Measurements from ENCODE around the gene PWWP2B. TPM values are rescaled to one million over a fixed set of nuclear protein-coding genes. Genes with fewer than 3 reads are reported as not detected.

Gene PWWP2B
- total and polyA plus RNA-seq, 2 experiments from 2014 or later = 2.3 to 12.8 TPM

DNA sequence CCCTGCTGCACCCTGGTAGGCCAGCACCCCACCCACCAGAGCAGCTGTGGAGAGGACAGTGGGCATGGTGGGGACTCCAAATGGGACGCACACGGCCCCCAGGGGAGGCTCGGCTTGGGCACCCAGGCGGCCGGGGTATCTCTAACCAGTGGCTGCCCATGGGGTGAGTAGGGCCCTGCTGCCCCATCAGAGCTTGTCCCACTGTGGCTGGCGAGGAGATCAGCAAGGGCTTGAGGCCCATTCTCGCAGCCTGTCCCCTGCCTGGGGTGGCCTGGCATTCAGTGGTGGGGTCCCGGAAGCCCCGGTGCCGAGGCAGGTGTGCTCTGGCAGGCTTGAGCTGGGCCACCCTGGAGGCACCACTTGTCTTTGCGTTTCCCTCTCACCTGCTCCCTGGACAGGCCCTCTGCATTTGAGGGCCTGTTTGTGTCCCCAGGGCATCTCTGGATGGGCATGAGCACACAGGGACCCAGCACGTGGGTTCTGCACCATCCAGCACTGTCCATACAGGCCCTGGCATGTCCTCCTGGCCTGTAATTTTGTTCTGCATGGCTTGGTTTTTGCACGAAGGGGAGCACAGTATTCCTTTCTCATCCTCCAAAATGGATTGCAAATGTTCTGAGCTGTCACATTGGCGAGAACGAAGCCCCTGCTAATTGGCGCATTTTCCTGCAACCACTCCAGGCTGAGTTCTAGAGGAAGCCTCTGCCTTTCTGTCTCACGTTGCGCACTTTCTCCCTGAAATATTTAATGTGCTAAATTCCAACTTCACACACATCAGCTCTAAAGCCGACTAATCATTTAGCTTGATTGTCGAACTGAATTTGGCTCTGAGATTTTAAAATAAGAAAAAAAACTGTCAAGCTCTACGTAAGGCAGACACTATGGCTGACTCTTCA is 27.2 kb downstream of the PWWP2B start (continued):
- TF ChIP-seq, protein P1, sequence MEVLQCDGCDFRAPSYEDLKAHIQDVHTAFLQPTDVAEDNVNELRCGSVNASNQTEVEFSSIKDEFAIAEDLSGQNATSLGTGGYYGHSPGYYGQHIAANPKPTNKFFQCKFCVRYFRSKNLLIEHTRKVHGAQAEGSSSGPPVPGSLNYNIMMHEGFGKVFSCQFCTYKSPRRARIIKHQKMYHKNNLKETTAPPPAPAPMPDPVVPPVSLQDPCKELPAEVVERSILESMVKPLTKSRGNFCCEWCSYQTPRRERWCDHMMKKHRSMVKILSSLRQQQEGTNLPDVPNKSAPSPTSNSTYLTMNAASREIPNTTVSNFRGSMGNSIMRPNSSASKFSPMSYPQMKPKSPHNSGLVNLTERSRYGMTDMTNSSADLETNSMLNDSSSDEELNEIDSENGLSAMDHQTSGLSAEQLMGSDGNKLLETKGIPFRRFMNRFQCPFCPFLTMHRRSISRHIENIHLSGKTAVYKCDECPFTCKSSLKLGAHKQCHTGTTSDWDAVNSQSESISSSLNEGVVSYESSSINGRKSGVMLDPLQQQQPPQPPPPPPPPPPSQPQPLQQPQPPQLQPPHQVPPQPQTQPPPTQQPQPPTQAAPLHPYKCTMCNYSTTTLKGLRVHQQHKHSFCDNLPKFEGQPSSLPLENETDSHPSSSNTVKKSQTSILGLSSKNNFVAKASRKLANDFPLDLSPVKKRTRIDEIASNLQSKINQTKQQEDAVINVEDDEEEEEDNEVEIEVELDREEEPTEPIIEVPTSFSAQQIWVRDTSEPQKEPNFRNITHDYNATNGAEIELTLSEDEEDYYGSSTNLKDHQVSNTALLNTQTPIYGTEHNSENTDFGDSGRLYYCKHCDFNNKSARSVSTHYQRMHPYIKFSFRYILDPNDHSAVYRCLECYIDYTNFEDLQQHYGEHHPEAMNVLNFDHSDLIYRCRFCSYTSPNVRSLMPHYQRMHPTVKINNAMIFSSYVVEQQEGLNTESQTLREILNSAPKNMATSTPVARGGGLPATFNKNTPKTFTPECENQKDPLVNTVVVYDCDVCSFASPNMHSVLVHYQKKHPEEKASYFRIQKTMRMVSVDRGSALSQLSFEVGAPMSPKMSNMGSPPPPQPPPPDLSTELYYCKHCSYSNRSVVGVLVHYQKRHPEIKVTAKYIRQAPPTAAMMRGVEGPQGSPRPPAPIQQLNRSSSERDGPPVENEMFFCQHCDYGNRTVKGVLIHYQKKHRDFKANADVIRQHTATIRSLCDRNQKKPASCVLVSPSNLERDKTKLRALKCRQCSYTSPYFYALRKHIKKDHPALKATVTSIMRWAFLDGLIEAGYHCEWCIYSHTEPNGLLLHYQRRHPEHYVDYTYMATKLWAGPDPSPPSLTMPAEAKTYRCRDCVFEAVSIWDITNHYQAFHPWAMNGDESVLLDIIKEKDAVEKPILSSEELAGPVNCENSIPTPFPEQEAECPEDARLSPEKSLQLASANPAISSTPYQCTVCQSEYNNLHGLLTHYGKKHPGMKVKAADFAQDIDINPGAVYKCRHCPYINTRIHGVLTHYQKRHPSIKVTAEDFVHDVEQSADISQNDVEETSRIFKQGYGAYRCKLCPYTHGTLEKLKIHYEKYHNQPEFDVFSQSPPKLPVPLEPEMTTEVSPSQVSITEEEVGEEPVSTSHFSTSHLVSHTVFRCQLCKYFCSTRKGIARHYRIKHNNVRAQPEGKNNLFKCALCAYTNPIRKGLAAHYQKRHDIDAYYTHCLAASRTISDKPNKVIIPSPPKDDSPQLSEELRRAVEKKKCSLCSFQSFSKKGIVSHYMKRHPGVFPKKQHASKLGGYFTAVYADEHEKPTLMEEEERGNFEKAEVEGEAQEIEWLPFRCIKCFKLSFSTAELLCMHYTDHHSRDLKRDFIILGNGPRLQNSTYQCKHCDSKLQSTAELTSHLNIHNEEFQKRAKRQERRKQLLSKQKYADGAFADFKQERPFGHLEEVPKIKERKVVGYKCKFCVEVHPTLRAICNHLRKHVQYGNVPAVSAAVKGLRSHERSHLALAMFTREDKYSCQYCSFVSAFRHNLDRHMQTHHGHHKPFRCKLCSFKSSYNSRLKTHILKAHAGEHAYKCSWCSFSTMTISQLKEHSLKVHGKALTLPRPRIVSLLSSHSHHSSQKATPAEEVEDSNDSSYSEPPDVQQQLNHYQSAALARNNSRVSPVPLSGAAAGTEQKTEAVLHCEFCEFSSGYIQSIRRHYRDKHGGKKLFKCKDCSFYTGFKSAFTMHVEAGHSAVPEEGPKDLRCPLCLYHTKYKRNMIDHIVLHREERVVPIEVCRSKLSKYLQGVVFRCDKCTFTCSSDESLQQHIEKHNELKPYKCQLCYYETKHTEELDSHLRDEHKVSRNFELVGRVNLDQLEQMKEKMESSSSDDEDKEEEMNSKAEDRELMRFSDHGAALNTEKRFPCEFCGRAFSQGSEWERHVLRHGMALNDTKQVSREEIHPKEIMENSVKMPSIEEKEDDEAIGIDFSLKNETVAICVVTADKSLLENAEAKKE (CRISPR knock-in tag; IDR thresholded peaks at IDR 0.05) = no peak
- TF ChIP-seq CREB1 (CRISPR knock-in tag; IDR thresholded peaks at IDR 0.05; ENCODE audit: low read depth) = no peak

DNA sequence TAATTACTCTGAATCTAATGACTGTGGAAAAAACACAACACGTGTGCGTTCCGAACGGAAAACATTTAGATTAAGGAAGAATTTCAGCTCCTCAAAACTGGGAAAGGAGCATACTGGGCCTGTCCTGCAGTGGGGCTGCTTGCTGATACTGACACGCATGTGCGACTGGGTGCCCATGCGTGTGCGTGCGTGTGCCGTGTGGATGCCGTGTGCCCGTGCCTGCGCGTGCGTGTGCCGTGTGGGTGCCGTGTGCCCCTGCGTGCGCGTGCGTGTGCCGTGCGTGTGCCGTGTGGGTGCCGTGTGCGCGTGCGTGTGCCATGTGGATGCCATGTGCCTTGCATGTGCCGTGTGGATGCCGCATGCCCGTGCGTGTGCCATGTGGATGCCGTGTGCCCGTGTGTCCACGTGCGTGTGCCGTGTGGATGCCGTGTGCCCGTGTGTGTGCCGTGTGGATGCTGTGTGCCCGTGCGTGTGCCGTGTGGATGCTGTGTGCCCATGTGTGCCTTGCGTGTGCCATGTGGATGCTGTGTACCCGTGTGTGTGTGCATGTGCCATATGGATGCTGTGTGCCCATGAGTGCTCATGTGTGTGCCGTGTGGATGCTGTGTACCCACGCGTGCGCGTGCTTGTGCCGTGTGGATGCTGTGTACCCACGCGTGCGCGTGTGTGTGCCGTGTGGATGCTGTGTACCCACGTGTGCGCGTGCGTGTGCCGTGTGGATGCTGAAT is 28.2 kb downstream of the PWWP2B start:
- no peaks in the 10 kb centered on the region for H3K27me3 ChIP-seq (ENCODE audit: insufficient read depth)
- H3K27ac Mint-ChIP-seq = no peak overlapping the region
- DNase-seq (ENCODE audit: low spot score) (no peak), ATAC-seq (no peak)
- no peaks in the 10 kb centered on the region for H3K4me1 ChIP-seq (ENCODE audit: insufficient read depth)
- no peaks in the 10 kb centered on the region for H4K20me1 ChIP-seq (replicated peaks; ENCODE audit: insufficient read depth)
- H3K27ac ChIP-seq (ENCODE audit: low read depth) = peak overlapping the region; percentile 81
- H3K9me3 Mint-ChIP-seq = no peaks in the 10 kb centered on the region; the same call in 2 of the 3 replicates
- no peaks in the 10 kb centered on the region; the same call in 2 of the 3 replicates for H3K36me3 Mint-ChIP-seq (ENCODE audit: low read depth)
- H3K27me3 Mint-ChIP-seq (ENCODE audit: insufficient read depth, low read depth, poor library complexity) = peaks cover 4% of the 10 kb centered on the region
- no peaks in the 10 kb centered on the region for H3K9me2 ChIP-seq (ENCODE audit: insufficient read depth)
- H3K4me3 ChIP-seq = no peak overlapping the region
- no peaks in the 10 kb centered on the region for H3K79me2 ChIP-seq (replicated peaks; ENCODE audit: insufficient read depth)
- H3F3A ChIP-seq (replicated peaks; ENCODE audit: low read depth) = 0 out of 2 replicates have a peak, but pooled peaks cover 14% of the 10 kb centered on the region
- H3K36me3 ChIP-seq (ENCODE audit: insufficient read depth) = no peaks in the 10 kb centered on the region
- H3K4me2 ChIP-seq = no peak overlapping the region
- H3K4me3 Mint-ChIP-seq = no peak overlapping the region
- peaks cover 22% of the 10 kb centered on the region for H3K4me1 Mint-ChIP-seq
- no peak overlapping the region for H2AFZ ChIP-seq
- TF ChIP-seq JUNB (IDR thresholded peaks at IDR 0.05; ENCODE audit: unreplicated experiment) (no peak), CREB1 (CRISPR knock-in tag; IDR thresholded peaks at IDR 0.05; ENCODE audit: low read depth) (no peak)
- TF ChIP-seq, protein P1 (CRISPR knock-in tag; IDR thresholded peaks at IDR 0.05) = no peak
